ENCODE measurements around the gene WSCD1.

The WSCD1 gene

GRCh38 chr17:6102615-6103014 is 32.4 kb downstream of the WSCD1 start:
- Histone ChIP-seq H3K4me1 (ENCODE audit: control insufficient read depth, insufficient read depth, low read length) (no peaks in the 10 kb centered on the region), H3K36me3 (ENCODE audit: control insufficient read depth, insufficient read depth, low read length) (no peaks in the 10 kb centered on the region), H3K9ac (ENCODE audit: low read length) (no peak overlapping the region), H3K4me3 (ENCODE audit: low read length) (no peak overlapping the region), H3K27me3 (ENCODE audit: control insufficient read depth, insufficient read depth, low read length) (no peaks in the 10 kb centered on the region), H3K9me3 (ENCODE audit: control insufficient read depth, low read length) (no peaks in the 10 kb centered on the region)

GRCh38 chr17:6104956-6105648 is 34.9 kb downstream of the WSCD1 start:
- Histone ChIP-seq H3K4me3 (ENCODE audit: low read length) (no peak overlapping the region), H3K27me3 (ENCODE audit: control insufficient read depth, insufficient read depth, low read length) (no peaks in the 10 kb centered on the region), H3K9ac (ENCODE audit: low read length) (no peak overlapping the region), H3K36me3 (ENCODE audit: control insufficient read depth, insufficient read depth, low read length) (no peaks in the 10 kb centered on the region), H3K9me3 (ENCODE audit: control insufficient read depth, low read length) (no peaks in the 10 kb centered on the region), H3K4me1 (ENCODE audit: control insufficient read depth, insufficient read depth, low read length) (no peaks in the 10 kb centered on the region)

GRCh38 chr17:6105649-6106007 is 35.4 kb downstream of the WSCD1 start:
- no peaks in the 10 kb centered on the region for H3K36me3 ChIP-seq (ENCODE audit: control insufficient read depth, insufficient read depth, low read length)
- no peaks in the 10 kb centered on the region for H3K27me3 ChIP-seq (ENCODE audit: control insufficient read depth, insufficient read depth, low read length)
- H3K4me1 ChIP-seq (ENCODE audit: control insufficient read depth, insufficient read depth, low read length) = no peaks in the 10 kb centered on the region
- H3K9ac ChIP-seq (ENCODE audit: low read length) = no peak overlapping the region
- no peak overlapping the region for H3K4me3 ChIP-seq (ENCODE audit: low read length)
- no peaks in the 10 kb centered on the region for H3K9me3 ChIP-seq (ENCODE audit: control insufficient read depth, low read length)

GRCh38 chr17:6106212-6106611 is 36.0 kb downstream of the WSCD1 start:
- no peaks in the 10 kb centered on the region for H3K36me3 ChIP-seq (ENCODE audit: control insufficient read depth, insufficient read depth, low read length)
- H3K9ac ChIP-seq (ENCODE audit: low read length) = no peak overlapping the region
- H3K27me3 ChIP-seq (ENCODE audit: control insufficient read depth, insufficient read depth, low read length) = no peaks in the 10 kb centered on the region
- no peak overlapping the region for H3K4me3 ChIP-seq (ENCODE audit: low read length)
- H3K4me1 ChIP-seq (ENCODE audit: control insufficient read depth, insufficient read depth, low read length) = no peaks in the 10 kb centered on the region
- no peaks in the 10 kb centered on the region for H3K9me3 ChIP-seq (ENCODE audit: control insufficient read depth, low read length)

GRCh38 chr17:6107791-6108190 is 37.6 kb downstream of the WSCD1 start:
- H3K9ac ChIP-seq (ENCODE audit: low read length) = no peak overlapping the region
- no peaks in the 10 kb centered on the region for H3K4me1 ChIP-seq (ENCODE audit: control insufficient read depth, insufficient read depth, low read length)
- no peaks in the 10 kb centered on the region for H3K9me3 ChIP-seq (ENCODE audit: control insufficient read depth, low read length)
- no peaks in the 10 kb centered on the region for H3K27me3 ChIP-seq (ENCODE audit: control insufficient read depth, insufficient read depth, low read length)
- no peak overlapping the region for H3K4me3 ChIP-seq (ENCODE audit: low read length)
- no peaks in the 10 kb centered on the region for H3K36me3 ChIP-seq (ENCODE audit: control insufficient read depth, insufficient read depth, low read length)

GRCh38 chr17:6108382-6108781 is 38.2 kb downstream of the WSCD1 start:
- H3K4me1 ChIP-seq (ENCODE audit: control insufficient read depth, insufficient read depth, low read length) = no peaks in the 10 kb centered on the region
- H3K9ac ChIP-seq (ENCODE audit: low read length) = no peak overlapping the region
- no peaks in the 10 kb centered on the region for H3K9me3 ChIP-seq (ENCODE audit: control insufficient read depth, low read length)
- H3K36me3 ChIP-seq (ENCODE audit: control insufficient read depth, insufficient read depth, low read length) = no peaks in the 10 kb centered on the region
- H3K4me3 ChIP-seq (ENCODE audit: low read length) = no peak overlapping the region
- no peaks in the 10 kb centered on the region for H3K27me3 ChIP-seq (ENCODE audit: control insufficient read depth, insufficient read depth, low read length)

GRCh38 chr17:6108987-6109386 is 38.8 kb downstream of the WSCD1 start:
- Histone ChIP-seq H3K27me3 (ENCODE audit: control insufficient read depth, insufficient read depth, low read length) (no peaks in the 10 kb centered on the region), H3K9ac (ENCODE audit: low read length) (no peak overlapping the region), H3K9me3 (ENCODE audit: control insufficient read depth, low read length) (no peaks in the 10 kb centered on the region), H3K36me3 (ENCODE audit: control insufficient read depth, insufficient read depth, low read length) (no peaks in the 10 kb centered on the region), H3K4me3 (ENCODE audit: low read length) (no peak overlapping the region), H3K4me1 (ENCODE audit: control insufficient read depth, insufficient read depth, low read length) (no peaks in the 10 kb centered on the region)

GRCh38 chr17:6109536-6109935 is 39.4 kb downstream of the WSCD1 start:
- Histone ChIP-seq H3K4me1 (ENCODE audit: control insufficient read depth, insufficient read depth, low read length) (no peaks in the 10 kb centered on the region), H3K36me3 (ENCODE audit: control insufficient read depth, insufficient read depth, low read length) (no peaks in the 10 kb centered on the region), H3K27me3 (ENCODE audit: control insufficient read depth, insufficient read depth, low read length) (no peaks in the 10 kb centered on the region), H3K4me3 (ENCODE audit: low read length) (no peak overlapping the region), H3K9me3 (ENCODE audit: control insufficient read depth, low read length) (no peaks in the 10 kb centered on the region), H3K9ac (ENCODE audit: low read length) (no peak overlapping the region)

GRCh38 chr17:6110088-6110487 is 39.9 kb downstream of the WSCD1 start:
- Histone ChIP-seq H3K9ac (ENCODE audit: low read length) (no peak overlapping the region), H3K27me3 (ENCODE audit: control insufficient read depth, insufficient read depth, low read length) (no peaks in the 10 kb centered on the region), H3K4me3 (ENCODE audit: low read length) (no peak overlapping the region), H3K4me1 (ENCODE audit: control insufficient read depth, insufficient read depth, low read length) (no peaks in the 10 kb centered on the region), H3K9me3 (ENCODE audit: control insufficient read depth, low read length) (no peaks in the 10 kb centered on the region), H3K36me3 (ENCODE audit: control insufficient read depth, insufficient read depth, low read length) (no peaks in the 10 kb centered on the region)

GRCh38 chr17:6110592-6110991 is 40.4 kb downstream of the WSCD1 start:
- Histone ChIP-seq H3K4me1 (ENCODE audit: control insufficient read depth, insufficient read depth, low read length) (no peaks in the 10 kb centered on the region), H3K9me3 (ENCODE audit: control insufficient read depth, low read length) (no peaks in the 10 kb centered on the region), H3K9ac (ENCODE audit: low read length) (no peak overlapping the region), H3K27me3 (ENCODE audit: control insufficient read depth, insufficient read depth, low read length) (no peaks in the 10 kb centered on the region), H3K36me3 (ENCODE audit: control insufficient read depth, insufficient read depth, low read length) (no peaks in the 10 kb centered on the region), H3K4me3 (ENCODE audit: low read length) (no peak overlapping the region)

- Histone ChIP-seq H3K27me3 (ENCODE audit: control insufficient read depth, insufficient read depth, low read length) (no peaks in the 10 kb centered on the region), H3K9me3 (ENCODE audit: control insufficient read depth, low read length) (no peaks in the 10 kb centered on the region), H3K9ac (ENCODE audit: low read length) (no peak overlapping the region), H3K4me1 (ENCODE audit: control insufficient read depth, insufficient read depth, low read length) (no peaks in the 10 kb centered on the region), H3K4me3 (ENCODE audit: low read length) (no peak overlapping the region), H3K36me3 (ENCODE audit: control insufficient read depth, insufficient read depth, low read length) (no peaks in the 10 kb centered on the region)
Observed at GRCh38 chr17:6120351-6120750, 50.2 kb downstream of the WSCD1 start.

GRCh38 chr17:6124856-6125255 is 54.7 kb downstream of the WSCD1 start:
- no peaks in the 10 kb centered on the region for H3K9me3 ChIP-seq (ENCODE audit: control insufficient read depth, low read length)
- no peaks in the 10 kb centered on the region for H3K27me3 ChIP-seq (ENCODE audit: control insufficient read depth, insufficient read depth, low read length)
- no peak overlapping the region for H3K4me3 ChIP-seq (ENCODE audit: low read length)
- H3K4me1 ChIP-seq (ENCODE audit: control insufficient read depth, insufficient read depth, low read length) = no peaks in the 10 kb centered on the region
- H3K36me3 ChIP-seq (ENCODE audit: control insufficient read depth, insufficient read depth, low read length) = no peaks in the 10 kb centered on the region
- no peak overlapping the region for H3K9ac ChIP-seq (ENCODE audit: low read length)

GRCh38 chr17:6126768-6127167 is 56.6 kb downstream of the WSCD1 start:
- no peaks in the 10 kb centered on the region for H3K27me3 ChIP-seq (ENCODE audit: control insufficient read depth, insufficient read depth, low read length)
- H3K4me3 ChIP-seq (ENCODE audit: low read length) = no peak overlapping the region
- no peaks in the 10 kb centered on the region for H3K9me3 ChIP-seq (ENCODE audit: control insufficient read depth, low read length)
- no peaks in the 10 kb centered on the region for H3K4me1 ChIP-seq (ENCODE audit: control insufficient read depth, insufficient read depth, low read length)
- H3K9ac ChIP-seq (ENCODE audit: low read length) = no peak overlapping the region
- no peaks in the 10 kb centered on the region for H3K36me3 ChIP-seq (ENCODE audit: control insufficient read depth, insufficient read depth, low read length)

All from mucosa of stomach (tissue), 1 donor.